Limb (tissue), 2 donors: Measurements from ENCODE around the gene KIF18B.

ENCODE experiments used
- DNase-seq, 2 donors: peaks; one replicate each; pipeline ENCODE4 v3.0.0-alpha.2; 2016; ENCODE audit errors: extremely low spot score in 2 of 2

KIF18B gene

DNA sequence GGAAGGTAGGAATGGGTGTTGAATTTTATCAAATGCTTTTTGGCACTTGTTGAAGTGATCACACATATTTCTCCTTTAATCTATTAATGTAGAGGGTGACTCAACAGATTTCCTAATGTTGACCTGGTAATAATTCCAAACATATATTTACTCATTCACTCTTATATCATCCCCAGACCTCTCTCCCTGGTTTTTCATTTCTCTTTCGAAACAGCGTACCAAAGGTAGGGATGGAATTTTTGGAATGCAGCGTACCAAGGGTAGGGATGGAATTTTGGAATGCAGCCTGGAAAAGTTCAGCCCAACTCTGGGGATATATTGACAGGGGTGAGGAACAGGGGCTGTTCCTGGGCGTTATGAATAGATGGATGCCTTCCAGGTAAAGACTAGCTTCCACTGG lies 7.3 kb downstream of the KIF18B start:
- DNase-seq: no peak

DNA sequence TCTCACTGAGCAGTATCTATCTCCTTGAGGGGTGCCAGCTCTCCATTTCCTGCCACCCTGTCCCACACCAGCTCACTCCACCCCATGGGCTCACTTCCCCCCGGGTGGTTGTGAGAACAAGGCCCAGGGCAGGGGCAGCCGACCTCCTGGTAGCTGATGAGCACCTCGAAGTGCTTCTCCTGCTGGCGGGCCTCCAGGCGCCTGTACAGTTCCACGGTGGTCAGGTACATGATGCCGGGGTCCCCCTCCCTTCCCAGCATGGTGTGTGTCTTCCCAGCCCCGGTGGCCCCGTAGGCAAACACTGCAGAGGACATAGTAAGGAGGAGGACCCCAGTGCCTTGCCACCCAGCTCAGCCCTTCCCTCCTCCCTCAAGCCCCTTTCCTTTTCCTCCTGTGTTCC lies 12.5 kb downstream of the KIF18B start:
- DNase-seq: no peak

DNA sequence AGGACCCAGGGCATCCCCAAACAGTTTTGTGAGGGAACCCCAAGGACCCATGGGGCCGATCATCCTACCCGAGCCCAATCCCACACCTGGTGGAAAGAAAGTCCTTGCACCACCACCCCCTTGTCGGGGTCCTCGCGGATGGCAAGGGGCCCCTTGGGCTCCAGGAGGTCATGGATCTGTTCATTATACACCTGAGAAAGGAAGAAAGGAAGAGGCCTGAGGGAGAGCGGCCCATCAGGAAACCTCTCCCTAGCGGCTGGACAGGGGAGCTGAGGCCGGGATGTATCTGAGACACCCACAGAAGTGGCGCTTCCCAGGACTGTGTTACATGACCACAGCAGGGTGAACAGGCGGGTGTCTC lies 12.8 kb downstream of the KIF18B start:
- DNase-seq: no peak

DNA sequence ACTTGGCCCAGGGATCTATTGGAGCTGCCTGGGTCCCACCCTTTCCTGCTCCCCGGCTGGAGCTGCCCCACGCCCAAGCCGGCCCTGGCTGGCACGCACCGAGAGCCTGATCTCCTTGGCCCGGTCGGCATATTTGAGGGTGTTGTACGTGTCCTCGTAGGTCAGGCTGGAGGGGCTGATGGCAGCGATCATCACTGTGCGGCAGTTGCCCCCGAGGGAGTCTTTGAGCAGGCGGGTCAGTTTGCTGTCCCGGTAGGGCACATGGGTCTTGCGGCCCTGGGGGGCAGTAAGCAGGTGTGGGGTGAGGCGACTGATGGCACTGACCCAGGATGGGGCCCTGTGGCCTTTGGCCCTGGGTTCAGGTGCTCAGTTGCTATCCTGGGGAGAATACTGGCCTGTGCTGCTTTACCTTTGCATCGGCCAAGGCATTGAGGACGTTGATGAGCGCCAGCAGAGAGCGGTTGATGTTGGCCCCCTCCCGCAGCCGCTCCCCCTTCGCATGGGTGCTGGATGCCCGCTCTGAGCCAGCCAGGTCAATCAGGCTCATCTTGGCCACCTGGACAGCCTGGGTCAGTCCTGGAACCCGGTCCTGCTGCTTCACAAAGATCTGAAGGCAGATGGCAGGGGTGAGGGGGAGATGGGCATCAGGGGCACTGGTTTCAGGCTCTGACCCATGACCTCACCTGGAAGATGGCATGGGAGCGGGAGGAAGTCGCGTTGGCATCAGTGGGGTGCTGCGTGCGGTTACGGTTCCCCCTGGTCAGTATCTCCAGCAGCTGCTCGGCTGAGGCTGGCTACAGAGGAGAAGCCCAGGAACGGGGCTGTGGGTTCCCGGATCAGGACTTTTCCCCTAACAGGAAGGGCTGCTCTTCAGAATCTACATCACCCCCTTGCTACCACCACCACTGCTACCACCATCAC lies 13.5 kb downstream of the KIF18B start:
- no peak for DNase-seq

DNA sequence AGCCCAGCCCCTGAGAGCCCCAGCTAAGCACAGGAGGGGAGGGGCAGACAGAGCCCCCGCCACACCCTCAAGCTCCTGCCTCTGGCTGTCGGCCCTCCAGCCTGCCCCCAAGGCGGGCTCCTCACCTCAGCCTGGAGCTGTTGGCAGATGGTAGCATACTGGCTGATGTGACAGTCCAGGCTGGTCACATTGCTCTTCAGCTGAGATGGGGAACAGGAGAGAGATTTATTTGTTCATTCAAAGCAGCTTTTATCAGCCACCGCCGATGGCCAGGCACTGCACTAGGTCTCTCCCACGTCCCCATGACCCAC lies 14.8 kb downstream of the KIF18B start:
- DNase-seq: no peak

DNA sequence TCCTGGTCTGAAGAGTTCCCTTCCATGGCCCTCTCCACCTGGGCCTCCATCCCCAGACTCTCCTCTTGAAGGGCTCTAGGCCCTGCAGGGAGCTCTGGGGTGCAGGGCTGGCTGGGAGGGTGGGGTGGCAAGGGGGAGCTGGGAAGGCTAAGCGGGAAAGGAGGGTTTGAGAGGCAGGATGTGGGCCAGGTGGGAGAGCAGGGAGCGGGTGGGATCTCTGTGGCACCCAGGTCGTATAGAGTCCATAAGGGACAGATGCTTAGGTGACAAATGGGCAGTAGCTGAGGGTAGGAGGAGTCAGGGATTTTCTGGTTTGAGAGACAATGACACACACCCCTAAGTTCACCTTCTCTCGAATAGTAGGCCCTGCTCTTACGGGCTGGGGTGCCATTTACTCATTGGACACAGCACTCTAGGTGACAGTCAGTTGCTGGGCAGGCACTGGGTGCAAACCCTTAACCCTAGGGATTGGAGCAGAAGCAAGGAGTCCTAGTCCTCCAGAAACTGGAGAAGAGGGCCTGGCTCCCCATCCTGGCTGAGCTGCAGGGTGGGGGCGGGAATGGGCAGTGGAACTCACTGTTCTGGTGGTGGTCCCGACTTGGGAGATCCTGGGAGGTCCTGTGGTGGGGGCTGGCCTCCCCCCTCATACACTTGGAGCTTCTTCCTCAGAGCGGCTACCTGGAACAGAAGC lies 15.3 kb downstream of the KIF18B start:
- no peak for DNase-seq

DNA sequence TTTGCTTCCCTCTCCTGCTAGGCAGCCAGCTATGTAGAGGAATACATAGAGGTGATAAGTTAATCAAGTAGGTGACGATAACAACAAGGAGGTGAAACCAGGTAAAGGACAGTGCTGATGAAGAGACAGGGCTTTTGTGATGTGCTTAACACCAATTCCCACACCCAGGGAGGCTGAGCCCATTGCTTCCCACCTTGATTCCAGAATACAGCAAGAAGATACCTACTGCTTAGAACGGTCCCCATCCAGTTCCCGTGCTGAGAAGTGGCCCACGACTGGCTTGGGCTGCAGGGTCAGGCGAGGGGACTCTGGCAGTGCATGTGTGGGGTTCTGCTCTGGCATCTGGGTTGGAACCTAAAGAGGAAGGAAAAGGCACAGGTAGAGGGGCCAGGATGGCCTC lies 16.2 kb downstream of the KIF18B start:
- no peak for DNase-seq

GRCh38 chr17:44930667-44931066 lies 16.9 kb downstream of the KIF18B start:
- DNase-seq: no peak

- DNase-seq: no peak
Observed at GRCh38 chr17:44928950-44929720, 18.4 kb downstream of the KIF18B start.

- DNase-seq: no peak
Observed at GRCh38 chr17:44928136-44928535, 19.4 kb downstream of the KIF18B start.

GRCh38 chr17:44927696-44928095 lies 19.9 kb downstream of the KIF18B start:
- no peak for DNase-seq

GRCh38 chr17:44926821-44927525 lies 20.6 kb downstream of the KIF18B start:
- DNase-seq: no peak

DNA sequence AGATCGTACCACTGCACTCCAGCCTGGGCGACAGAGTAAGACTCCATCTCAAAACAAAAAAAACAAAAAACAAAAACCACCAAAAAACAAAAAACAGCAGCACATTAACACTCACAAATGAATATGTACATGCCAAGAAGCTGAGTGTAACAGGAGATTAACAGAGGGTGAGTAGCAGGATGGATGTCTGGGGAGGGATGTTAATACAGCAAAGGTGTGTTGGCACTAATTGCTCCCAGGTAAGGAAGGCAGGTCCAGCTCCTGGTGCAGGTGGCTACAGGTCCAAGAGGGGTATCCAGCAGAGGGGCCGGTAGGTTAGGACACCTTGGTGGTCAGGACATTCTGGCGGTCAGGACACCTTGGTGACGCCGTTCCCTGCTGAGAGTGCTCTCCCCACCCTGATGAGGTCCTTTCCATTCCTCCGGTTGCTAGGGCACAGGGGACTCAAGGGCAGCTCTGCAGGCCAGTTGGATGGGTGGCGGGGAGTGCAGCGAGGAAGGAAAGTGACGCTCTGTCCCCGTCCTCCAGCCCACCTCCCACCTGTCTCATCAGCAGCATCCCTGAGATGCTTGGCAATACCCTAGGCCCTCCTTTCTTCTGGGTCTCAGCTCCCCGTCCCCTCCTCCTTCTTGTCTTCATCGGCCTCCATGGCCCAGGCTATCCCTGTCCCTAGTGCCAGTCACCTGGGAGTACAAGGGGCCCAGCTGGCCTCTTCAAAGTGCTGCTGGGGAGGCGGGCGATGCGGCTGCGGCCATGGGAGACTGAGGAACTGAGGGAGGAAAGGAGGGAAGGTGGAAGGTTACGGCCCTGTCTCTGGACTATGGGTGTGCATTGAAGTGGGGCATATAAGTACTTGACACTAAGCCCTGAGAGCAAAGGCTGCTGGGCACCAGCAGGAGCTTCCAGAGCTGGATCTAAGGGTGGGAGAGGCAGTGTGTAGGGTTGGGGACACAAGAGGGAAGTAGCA lies 21.6 kb downstream of the KIF18B start:
- DNase-seq: no peak

DNA sequence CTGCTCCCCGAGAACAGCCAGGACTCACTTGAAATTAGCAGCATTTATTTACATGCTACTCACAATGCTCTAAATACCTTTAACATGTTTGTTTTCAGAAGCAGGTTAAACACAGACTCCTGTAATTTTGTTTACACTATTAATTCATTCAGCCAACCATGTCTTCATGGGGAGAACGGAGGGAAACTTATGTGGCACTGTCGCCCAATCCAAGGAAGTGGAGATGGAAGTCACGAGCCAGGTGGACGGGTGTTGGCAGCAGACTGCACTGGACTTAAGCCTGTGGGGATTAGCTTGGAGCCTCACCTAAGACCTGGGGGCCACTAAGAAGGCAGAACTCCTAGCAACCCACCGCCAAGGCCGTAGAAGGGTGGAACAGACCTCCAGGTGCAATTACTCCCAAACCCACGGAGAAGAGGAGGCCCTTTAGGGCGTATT lies 23.4 kb downstream of the KIF18B start:
- no peak for DNase-seq

GRCh38 chr17:44922746-44923470 lies 24.7 kb downstream of the KIF18B start:
- DNase-seq: peak in 1 of 2 donors; percentile 17

GRCh38 chr17:44922136-44922535 lies 25.4 kb downstream of the KIF18B start:
- DNase-seq: no peak

- DNase-seq: no peak
Observed at GRCh38 chr17:44921122-44921882, 26.3 kb downstream of the KIF18B start.

DNA sequence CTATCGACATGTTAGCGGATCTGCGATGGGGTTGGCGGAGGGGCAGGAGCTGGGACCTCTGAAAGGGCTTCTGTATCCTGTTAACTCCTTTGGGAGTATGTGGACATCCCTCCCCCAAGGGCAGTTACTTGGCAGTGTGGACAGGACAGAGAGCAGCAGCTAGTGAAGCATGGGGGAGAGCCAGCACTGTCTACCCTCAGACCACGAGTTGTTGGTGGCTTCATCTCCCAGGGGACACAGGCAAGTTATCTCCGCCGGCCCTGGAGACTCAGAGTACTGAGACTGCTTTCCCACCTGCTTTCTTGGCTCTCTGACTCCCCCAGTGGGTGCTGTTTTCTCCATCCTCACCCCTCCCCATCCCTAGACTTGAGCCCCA lies 27.0 kb downstream of the KIF18B start:
- DNase-seq: no peak
